ENCODE measurements around the gene ZFAND6. TPM values are rescaled to one million over a fixed set of nuclear protein-coding genes. Genes with fewer than 3 reads are reported as not detected.
"Not testable (repeated sequence)": the region's sequence is repeated elsewhere in the genome, so short reads cannot be mapped to it uniquely, and the experiment has no call there.

Gene ZFAND6
- total RNA-seq, 1 donor from 2014 or later, result 135 TPM

- DNase-seq, result no peak
Measured at GRCh38 chr15:80151576-80151975, 92.1 kb downstream of the ZFAND6 start.

DNA sequence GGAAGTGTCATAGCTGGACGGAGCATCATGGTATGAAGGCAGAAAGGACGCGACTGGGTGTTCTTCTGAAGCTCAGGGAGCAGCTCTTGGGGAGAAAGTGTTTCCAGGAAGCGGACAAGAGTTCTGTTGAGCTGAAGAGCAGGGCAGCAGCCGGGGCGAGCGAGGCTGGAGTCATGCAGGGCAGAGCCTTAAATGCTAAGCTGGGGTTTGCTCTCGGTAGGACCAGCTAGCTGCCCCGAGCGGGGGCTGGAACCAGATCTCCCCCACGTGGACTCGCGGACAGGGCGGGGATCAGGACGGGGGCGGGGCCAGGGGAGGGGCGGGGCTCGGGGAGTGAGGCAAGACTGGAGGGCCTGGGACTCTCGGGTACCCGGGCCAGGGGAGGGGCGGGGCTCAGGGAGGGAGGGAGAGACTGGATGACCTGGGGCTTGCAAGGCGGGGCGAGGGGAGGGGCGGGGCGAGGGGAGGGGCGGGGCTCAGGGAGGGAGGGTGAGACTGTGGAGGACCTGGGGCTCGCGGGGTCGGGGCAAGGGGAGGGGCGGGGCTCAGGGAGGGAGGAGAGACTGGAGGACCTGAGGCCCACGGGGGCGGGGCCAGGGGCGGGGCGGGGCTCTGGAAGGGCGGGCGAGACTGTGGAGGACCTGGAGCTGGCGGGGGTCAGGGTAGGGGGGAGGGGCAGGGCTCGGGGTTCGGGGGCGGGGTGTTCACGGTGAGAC, 92.9 kb downstream of the ZFAND6 start:
- peak; percentile 91 for DNase-seq

- no peak for DNase-seq
Measured at GRCh38 chr15:80152896-80153876, 93.7 kb downstream of the ZFAND6 start, which contains the start of gene FAH. TSS of gene FAH (plus strand) at chr15:80152999. CDS start at chr15:80153055, 56 bp downstream.

DNA sequence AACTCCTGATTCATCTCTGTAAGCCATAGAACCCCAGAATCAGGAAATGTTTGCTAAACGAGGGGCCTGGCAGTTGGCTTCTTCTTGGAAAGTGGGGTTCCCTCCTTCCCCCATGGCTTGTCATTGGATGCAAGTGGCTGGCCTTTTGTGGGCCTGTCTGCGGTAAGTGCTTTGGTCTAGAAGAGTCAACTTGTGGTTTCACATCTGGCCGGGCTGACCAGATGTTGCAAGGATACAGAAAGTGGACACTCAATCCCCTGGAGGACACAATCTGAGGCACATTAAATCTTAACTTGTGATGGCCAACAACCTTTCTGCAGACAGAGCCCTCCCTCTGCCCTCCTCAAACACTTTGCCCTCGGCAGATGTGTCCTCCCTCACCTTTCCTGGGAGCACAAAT, 94.4 kb downstream of the ZFAND6 start:
- DNase-seq, result no peak

DNA sequence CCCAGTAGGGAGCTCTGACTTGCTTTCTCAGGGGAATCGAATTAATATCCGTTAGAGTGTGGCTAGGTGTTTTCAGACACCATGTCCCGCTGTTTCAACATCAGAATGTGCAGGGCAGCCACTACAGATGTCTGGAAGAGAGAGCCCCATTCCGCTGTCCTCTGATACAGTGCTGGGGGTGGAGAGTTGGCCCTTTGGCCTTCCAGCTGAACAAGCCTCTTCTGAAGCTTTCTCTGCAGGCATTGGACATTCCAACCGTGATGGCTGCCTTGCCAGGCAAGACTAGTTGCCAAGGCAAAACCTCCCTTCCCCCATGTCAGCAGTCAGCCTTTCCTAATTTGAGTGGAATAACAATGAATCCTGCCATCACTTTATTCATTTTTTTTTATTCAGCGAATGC, 94.9 kb downstream of the ZFAND6 start:
- no peak for DNase-seq

GRCh38 chr15:80155001-80155377, 95.5 kb downstream of the ZFAND6 start:
- no peak for DNase-seq

- not testable (repeated sequence) for DNase-seq
Measured at GRCh38 chr15:80155378-80156175, 96.1 kb downstream of the ZFAND6 start.

DNA sequence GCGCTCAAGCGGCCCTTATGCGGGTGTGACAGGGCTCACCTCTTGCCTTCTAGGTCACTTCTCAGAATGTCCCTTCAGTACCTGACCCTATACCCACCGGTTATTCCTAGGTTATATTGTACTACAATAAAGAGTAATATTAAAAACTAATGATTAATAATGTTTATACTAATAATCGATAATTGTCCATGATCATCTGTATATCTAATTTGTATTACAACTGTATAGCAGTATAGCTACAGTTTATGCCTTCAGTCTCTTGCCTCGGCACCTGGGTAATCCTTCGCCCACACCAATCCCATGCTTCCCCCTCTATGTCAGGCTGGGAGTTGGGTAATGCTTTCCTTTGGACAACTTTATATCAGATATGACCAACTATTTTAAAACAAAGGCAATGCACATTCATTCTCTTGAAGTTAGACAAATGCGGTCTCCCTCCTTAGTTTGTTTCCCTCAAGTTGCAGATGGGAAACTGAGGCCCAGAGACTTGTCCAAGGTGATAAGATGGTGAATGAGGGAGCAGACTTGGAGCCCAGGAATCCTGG, 96.8 kb downstream of the ZFAND6 start:
- DNase-seq, result no peak

- DNase-seq, result no peak
Measured at GRCh38 chr15:80157215-80157614, 97.7 kb downstream of the ZFAND6 start.

GRCh38 chr15:80159301-80159700, 99.8 kb downstream of the ZFAND6 start:
- DNase-seq, result no peak

DNA sequence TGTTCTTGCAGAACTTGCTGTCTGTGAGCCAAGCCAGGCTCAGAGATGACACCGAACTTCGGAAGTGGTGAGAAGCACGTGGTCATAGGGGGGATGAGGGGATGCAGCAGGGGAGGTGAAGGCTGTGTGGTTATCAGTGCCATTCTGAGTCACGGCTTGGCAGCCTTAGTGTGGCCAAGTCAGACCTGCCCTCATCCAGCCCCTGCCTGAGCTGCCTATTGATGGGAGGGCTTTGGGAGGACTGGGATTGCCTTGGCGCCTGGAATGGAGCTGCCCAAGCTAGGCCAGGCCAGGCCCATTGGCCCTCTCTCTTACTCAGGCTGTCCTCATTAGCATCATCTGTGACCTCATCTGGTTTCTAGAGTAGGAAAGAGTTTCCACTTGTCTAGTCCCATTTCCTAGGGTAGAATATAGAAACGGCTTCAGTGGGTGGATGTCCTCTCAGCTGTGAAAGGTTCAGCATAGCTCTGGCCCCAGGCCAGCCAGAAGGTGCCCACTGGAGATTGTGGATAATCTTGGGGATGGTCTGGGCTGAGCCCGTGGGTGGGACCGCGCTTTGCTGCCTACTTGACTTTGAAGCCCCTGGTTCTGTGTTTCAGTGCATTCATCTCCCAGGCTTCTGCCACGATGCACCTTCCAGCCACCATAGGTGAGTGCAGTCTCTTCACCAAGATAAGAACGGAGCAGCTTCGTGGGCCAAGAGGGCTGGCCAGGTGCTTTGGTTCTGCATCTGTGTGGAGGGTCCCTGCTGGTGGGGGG, 100.5 kb downstream of the ZFAND6 start:
- no peak for DNase-seq

DNA sequence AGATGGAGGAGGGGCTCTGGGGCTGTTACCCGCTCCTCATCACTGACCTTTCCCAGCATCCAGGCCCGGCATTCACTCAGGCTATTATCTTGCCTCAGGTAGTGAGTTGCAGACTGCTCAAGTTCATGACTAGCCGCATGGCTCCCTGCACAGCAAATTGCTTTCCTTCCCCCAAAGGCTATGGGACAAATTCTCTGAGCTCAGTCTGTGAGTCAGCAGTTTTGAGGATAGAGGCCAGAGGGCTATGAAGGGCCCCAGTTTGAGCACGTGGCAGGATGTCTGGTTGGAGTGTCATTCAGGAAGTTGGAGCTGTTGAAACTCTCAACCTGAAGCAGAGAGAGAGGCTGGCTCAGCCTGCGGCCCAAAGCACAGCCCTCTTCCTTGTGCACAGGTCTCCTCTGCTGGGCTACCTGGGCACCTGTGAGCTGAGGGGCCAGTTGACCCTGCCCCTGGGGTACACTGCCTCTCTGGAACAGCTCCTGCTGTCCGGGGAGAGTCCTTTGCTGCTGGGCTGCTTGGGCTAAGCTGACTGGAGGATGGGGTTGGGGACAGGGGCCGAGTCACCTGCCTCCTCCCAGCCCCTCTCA, 101.2 kb downstream of the ZFAND6 start:
- DNase-seq, result no peak

DNA sequence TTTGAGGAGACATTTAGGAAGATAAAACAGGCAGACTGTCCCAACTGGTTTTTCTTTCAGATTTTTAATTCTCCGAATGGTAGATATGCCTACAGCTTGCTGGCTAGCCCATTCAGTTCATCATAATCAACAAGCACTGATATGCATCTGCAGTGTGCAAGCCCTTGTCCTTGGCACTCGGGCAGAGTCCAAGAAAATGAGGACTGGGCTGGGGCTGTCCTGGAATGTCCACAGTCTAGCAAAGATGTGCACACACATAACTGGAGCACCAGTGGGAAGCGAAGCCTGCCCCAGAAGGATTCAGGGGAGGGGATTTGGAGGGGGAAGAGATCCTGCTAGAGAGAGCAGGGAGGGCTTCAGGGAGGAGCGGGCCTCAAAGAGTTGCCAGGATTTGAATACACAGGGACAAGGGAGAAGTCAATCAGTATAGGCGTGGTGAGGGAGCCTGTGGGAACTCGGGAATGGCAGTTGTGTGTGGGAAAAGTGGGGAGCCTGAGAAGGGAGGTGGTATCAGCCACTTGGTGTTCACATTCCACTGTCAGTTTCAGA, 102.1 kb downstream of the ZFAND6 start:
- no peak for DNase-seq

DNA sequence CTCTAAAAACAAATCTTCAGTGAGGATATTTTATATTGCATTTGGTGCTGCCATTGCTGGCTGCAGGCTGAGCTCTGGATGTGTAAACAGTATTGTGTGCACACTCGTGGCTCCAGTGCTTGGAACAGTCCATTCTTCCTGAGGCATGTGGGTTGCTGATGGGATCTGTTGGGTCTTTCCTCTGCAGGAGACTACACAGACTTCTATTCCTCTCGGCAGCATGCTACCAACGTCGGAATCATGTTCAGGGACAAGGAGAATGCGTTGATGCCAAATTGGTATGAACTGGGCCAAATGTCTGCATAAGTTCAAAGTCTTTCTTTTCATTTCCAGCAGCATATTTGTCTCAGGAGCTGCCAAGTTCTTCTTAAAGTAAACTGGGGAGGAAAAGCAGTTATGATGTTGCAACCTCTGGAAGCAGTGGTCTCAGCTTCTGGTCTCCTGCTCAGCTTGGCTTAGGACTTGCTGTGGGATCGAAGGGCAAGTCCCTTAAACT, 102.6 kb downstream of the ZFAND6 start:
- DNase-seq, result no peak

DNA sequence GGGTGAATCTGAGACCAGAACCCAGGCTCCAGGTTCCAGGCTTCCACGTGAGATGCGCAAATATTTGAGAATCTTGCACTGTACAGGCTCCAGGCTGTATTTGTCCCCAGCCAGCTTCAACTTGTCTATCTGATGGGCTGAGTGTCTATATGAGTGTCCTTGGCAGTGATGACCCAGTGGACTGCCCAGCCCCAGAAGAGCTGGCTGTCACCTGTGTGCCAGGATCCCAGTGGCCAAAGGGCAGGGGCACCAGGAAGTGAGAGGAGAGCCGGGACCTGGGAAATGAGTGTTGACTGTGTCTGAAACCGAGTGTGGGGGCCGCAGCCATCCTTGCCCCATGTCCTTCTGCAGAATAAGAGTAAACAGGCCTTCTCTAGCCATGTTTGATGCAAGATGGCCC, 103.7 kb downstream of the ZFAND6 start:
- no peak for DNase-seq

GRCh38 chr15:80163897-80164296, 104.4 kb downstream of the ZFAND6 start:
- no peak for DNase-seq

GRCh38 chr15:80167936-80168335, 108.5 kb downstream of the ZFAND6 start:
- no peak for DNase-seq

DNA sequence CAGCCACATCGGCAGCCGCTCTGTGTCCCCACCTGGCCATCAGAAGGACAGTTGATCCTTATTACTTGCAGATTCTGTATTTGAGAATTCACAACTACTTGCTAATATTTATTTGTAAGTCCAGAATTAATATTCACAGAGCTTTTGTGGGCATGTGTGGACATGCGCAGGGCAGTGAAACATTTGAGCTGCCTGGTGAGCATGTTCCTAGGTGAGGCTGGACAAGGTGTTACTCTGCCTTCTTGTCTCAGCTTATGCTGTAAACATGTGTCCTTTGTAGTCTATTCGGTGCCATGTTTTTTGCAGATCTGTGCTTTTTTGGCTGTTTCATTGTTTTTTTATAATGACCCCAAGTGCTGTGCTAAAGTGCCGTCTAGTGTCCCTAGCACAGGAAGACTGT, 108.9 kb downstream of the ZFAND6 start:
- no peak for DNase-seq

GRCh38 chr15:80169768-80170357, 110.4 kb downstream of the ZFAND6 start:
- no peak for DNase-seq

DNA sequence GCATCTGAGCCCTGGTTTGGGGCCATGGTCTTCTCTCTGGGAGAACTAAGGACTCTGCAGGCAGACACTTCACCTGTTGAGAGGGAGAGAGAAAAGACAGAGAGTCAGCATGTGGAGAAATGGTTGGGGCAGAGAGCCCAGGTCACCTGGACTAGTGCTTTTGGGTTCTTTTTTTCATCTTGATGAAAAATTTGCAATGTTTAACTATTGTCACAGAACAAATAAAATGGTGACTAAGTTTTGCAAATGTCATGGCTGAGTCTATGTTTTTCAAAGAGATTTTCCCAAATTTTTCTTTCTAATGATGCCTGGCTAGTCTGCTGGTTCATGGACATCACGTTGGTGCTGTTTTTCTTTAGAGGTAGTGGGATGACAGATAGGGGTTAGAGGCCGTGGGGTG, 111.1 kb downstream of the ZFAND6 start:
- no peak for DNase-seq
